Effector memory CD4-positive, alpha-beta T cell (primary cell): ENCODE measurements around the gene CAPN3.

ENCODE experiments used
- DNase-seq, 3 donors: peaks; one replicate each; pipeline ENCODE4 v3.0.0-alpha.2; 2020
- H3K27ac ChIP-seq: 2 replicates; pipeline ENCODE4 v1.7.0; 2013; ENCODE audit warnings: mild to moderate bottlenecking, low read length, moderate library complexity; ENCODE audit not compliant: insufficient read depth, poor library complexity, severe bottlenecking
- H3K27me3 ChIP-seq: replicated peaks from 2 replicates; pipeline ENCODE4 v1.7.0; 2013; ENCODE audit warnings: mild to moderate bottlenecking, low read length; ENCODE audit not compliant: insufficient read depth, control insufficient read depth, poor library complexity, severe bottlenecking
- H3K36me3 ChIP-seq: 2 replicates; pipeline ENCODE4 v1.7.0; 2013; ENCODE audit warnings: mild to moderate bottlenecking, low read length, moderate library complexity; ENCODE audit not compliant: control insufficient read depth, insufficient read depth
- H3K4me1 ChIP-seq: 2 replicates; pipeline ENCODE4 v1.7.0; 2013; ENCODE audit warnings: low read length, mild to moderate bottlenecking; ENCODE audit not compliant: control insufficient read depth, insufficient read depth, poor library complexity, severe bottlenecking
- H3K4me3 ChIP-seq: 2 replicates; pipeline ENCODE4 v1.7.0; 2013; ENCODE audit warnings: low read length, low read depth, mild to moderate bottlenecking; ENCODE audit not compliant: insufficient read depth, poor library complexity, severe bottlenecking
- H3K9me3 ChIP-seq: 2 replicates; pipeline ENCODE4 v1.7.0; 2013; ENCODE audit warnings: mild to moderate bottlenecking, low read length, moderate library complexity; ENCODE audit not compliant: control insufficient read depth

CAPN3 gene

GRCh38 chr15:42378011-42378410, 18.7 kb downstream of the CAPN3 start:
- DNase-seq: no peak
- Histone ChIP-seq H3K4me3 (no peak overlapping the region), H3K9me3 (no peaks in the 10 kb centered on the region), H3K27ac (no peak overlapping the region), H3K27me3 (no peaks in the 10 kb centered on the region), H3K4me1 (no peaks in the 10 kb centered on the region), H3K36me3 (no peaks in the 10 kb centered on the region)

- no peaks in the 10 kb centered on the region for H3K27me3 ChIP-seq
- H3K27ac ChIP-seq: no peak overlapping the region
- no peaks in the 10 kb centered on the region for H3K9me3 ChIP-seq
- no peaks in the 10 kb centered on the region for H3K4me1 ChIP-seq
- H3K4me3 ChIP-seq: no peak overlapping the region
- no peaks in the 10 kb centered on the region for H3K36me3 ChIP-seq
- DNase-seq: no peak
These were observed 25.3 kb downstream of the CAPN3 start for GRCh38 chr15:42384597-42384996.

- no peak overlapping the region for H3K4me3 ChIP-seq
- H3K36me3 ChIP-seq: no peaks in the 10 kb centered on the region
- no peaks in the 10 kb centered on the region for H3K27me3 ChIP-seq
- no peak for DNase-seq
- no peak overlapping the region for H3K27ac ChIP-seq
- H3K4me1 ChIP-seq: no peaks in the 10 kb centered on the region
- H3K9me3 ChIP-seq: no peaks in the 10 kb centered on the region
These were observed 26.1 kb downstream of the CAPN3 start for GRCh38 chr15:42385206-42385979.

GRCh38 chr15:42385980-42386700, 26.8 kb downstream of the CAPN3 start:
- no peak overlapping the region for H3K27ac ChIP-seq
- no peak overlapping the region for H3K4me3 ChIP-seq
- DNase-seq: no peak
- no peaks in the 10 kb centered on the region for H3K9me3 ChIP-seq
- H3K36me3 ChIP-seq: no peaks in the 10 kb centered on the region
- no peaks in the 10 kb centered on the region for H3K4me1 ChIP-seq
- H3K27me3 ChIP-seq: no peaks in the 10 kb centered on the region

GRCh38 chr15:42387603-42388002, 28.3 kb downstream of the CAPN3 start:
- no peaks in the 10 kb centered on the region for H3K36me3 ChIP-seq
- no peaks in the 10 kb centered on the region for H3K4me1 ChIP-seq
- H3K27me3 ChIP-seq: no peaks in the 10 kb centered on the region
- no peak overlapping the region for H3K27ac ChIP-seq
- DNase-seq: no peak
- H3K9me3 ChIP-seq: no peaks in the 10 kb centered on the region
- no peak overlapping the region for H3K4me3 ChIP-seq

GRCh38 chr15:42392309-42393024, 33.2 kb downstream of the CAPN3 start:
- Histone ChIP-seq H3K36me3 (no peaks in the 10 kb centered on the region), H3K4me3 (no peak overlapping the region), H3K9me3 (no peaks in the 10 kb centered on the region), H3K4me1 (no peaks in the 10 kb centered on the region), H3K27ac (no peak overlapping the region), H3K27me3 (no peaks in the 10 kb centered on the region)
- DNase-seq: no peak

- Histone ChIP-seq H3K4me1 (no peaks in the 10 kb centered on the region), H3K4me3 (no peak overlapping the region), H3K9me3 (no peaks in the 10 kb centered on the region), H3K27ac (no peak overlapping the region), H3K27me3 (no peaks in the 10 kb centered on the region), H3K36me3 (no peaks in the 10 kb centered on the region)
- DNase-seq: no peak
These were observed 34.8 kb downstream of the CAPN3 start for GRCh38 chr15:42394106-42394505.

- peaks cover 7% of the 10 kb centered on the region for H3K36me3 ChIP-seq
These were observed 36.5 kb downstream of the CAPN3 start for GRCh38 chr15:42395838-42396237.

GRCh38 chr15:42401544-42402454, 42.5 kb downstream of the CAPN3 start:
- peaks cover 7% of the 10 kb centered on the region for H3K36me3 ChIP-seq
- no peaks in the 10 kb centered on the region for H3K27me3 ChIP-seq
- no peak overlapping the region for H3K4me3 ChIP-seq
- no peaks in the 10 kb centered on the region for H3K9me3 ChIP-seq
- no peak overlapping the region for H3K27ac ChIP-seq
- no peak for DNase-seq
- no peaks in the 10 kb centered on the region for H3K4me1 ChIP-seq

More at GRCh38 chr15:42395838-42396237, 36.5 kb downstream of the CAPN3 start:
- Histone ChIP-seq H3K4me1 (no peaks in the 10 kb centered on the region), H3K27me3 (no peaks in the 10 kb centered on the region), H3K9me3 (no peaks in the 10 kb centered on the region), H3K4me3 (no peak overlapping the region), H3K27ac (no peak overlapping the region)
- DNase-seq: no peak
